ENCODE results near the gene FOXD3. TPM values are rescaled to one million over a fixed set of nuclear protein-coding genes. Genes with fewer than 3 reads are reported as not detected.

The FOXD3 gene
- total and polyA plus RNA-seq, 2 experiments from 2014 or later, result 13.8 to 49.0 TPM

- TF ChIP-seq, protein P1, sequence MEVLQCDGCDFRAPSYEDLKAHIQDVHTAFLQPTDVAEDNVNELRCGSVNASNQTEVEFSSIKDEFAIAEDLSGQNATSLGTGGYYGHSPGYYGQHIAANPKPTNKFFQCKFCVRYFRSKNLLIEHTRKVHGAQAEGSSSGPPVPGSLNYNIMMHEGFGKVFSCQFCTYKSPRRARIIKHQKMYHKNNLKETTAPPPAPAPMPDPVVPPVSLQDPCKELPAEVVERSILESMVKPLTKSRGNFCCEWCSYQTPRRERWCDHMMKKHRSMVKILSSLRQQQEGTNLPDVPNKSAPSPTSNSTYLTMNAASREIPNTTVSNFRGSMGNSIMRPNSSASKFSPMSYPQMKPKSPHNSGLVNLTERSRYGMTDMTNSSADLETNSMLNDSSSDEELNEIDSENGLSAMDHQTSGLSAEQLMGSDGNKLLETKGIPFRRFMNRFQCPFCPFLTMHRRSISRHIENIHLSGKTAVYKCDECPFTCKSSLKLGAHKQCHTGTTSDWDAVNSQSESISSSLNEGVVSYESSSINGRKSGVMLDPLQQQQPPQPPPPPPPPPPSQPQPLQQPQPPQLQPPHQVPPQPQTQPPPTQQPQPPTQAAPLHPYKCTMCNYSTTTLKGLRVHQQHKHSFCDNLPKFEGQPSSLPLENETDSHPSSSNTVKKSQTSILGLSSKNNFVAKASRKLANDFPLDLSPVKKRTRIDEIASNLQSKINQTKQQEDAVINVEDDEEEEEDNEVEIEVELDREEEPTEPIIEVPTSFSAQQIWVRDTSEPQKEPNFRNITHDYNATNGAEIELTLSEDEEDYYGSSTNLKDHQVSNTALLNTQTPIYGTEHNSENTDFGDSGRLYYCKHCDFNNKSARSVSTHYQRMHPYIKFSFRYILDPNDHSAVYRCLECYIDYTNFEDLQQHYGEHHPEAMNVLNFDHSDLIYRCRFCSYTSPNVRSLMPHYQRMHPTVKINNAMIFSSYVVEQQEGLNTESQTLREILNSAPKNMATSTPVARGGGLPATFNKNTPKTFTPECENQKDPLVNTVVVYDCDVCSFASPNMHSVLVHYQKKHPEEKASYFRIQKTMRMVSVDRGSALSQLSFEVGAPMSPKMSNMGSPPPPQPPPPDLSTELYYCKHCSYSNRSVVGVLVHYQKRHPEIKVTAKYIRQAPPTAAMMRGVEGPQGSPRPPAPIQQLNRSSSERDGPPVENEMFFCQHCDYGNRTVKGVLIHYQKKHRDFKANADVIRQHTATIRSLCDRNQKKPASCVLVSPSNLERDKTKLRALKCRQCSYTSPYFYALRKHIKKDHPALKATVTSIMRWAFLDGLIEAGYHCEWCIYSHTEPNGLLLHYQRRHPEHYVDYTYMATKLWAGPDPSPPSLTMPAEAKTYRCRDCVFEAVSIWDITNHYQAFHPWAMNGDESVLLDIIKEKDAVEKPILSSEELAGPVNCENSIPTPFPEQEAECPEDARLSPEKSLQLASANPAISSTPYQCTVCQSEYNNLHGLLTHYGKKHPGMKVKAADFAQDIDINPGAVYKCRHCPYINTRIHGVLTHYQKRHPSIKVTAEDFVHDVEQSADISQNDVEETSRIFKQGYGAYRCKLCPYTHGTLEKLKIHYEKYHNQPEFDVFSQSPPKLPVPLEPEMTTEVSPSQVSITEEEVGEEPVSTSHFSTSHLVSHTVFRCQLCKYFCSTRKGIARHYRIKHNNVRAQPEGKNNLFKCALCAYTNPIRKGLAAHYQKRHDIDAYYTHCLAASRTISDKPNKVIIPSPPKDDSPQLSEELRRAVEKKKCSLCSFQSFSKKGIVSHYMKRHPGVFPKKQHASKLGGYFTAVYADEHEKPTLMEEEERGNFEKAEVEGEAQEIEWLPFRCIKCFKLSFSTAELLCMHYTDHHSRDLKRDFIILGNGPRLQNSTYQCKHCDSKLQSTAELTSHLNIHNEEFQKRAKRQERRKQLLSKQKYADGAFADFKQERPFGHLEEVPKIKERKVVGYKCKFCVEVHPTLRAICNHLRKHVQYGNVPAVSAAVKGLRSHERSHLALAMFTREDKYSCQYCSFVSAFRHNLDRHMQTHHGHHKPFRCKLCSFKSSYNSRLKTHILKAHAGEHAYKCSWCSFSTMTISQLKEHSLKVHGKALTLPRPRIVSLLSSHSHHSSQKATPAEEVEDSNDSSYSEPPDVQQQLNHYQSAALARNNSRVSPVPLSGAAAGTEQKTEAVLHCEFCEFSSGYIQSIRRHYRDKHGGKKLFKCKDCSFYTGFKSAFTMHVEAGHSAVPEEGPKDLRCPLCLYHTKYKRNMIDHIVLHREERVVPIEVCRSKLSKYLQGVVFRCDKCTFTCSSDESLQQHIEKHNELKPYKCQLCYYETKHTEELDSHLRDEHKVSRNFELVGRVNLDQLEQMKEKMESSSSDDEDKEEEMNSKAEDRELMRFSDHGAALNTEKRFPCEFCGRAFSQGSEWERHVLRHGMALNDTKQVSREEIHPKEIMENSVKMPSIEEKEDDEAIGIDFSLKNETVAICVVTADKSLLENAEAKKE (CRISPR knock-in tag; IDR thresholded peaks at IDR 0.05), result no peak
- TF ChIP-seq EZH2 (IDR thresholded peaks at IDR 0.05; ENCODE audit: low read depth, unreplicated experiment) (no peak), ETS1 (IDR thresholded peaks at IDR 0.05) (no peak), ZNF114 (CRISPR knock-in tag; IDR thresholded peaks at IDR 0.05) (no peak)
These were observed 33.2 kb upstream of the FOXD3 start (continued) for GRCh38 chr1:63289135-63289534.

- Mint-ChIP-seq H3K36me3 (ENCODE audit: low read depth) (peaks cover 15% of the 10 kb centered on the region), H3K9me3 (peaks cover 14% of the 10 kb centered on the region), H3K4me1 (peaks cover 29% of the 10 kb centered on the region), H3K27ac (peak overlapping the region; percentile 96), H3K27me3 (ENCODE audit: insufficient read depth, low read depth, poor library complexity) (peaks cover 11% of the 10 kb centered on the region), H3K4me3 (peak overlapping the region; percentile 17)
- DNase-seq (ENCODE audit: low spot score) (peak; percentile 87), ATAC-seq (peak; percentile 88)
- H3K4me3 ChIP-seq, result peak overlapping the region; percentile 9; the same call in 1 of the 2 replicates
- H4K20me1 ChIP-seq (replicated peaks; ENCODE audit: insufficient read depth), result no peaks in the 10 kb centered on the region
- H3K27ac ChIP-seq (ENCODE audit: low read depth), result peak overlapping the region; percentile 97
- no peak overlapping the region for H2AFZ ChIP-seq
- H3K27me3 ChIP-seq (ENCODE audit: insufficient read depth), result no peaks in the 10 kb centered on the region
- H3K9me2 ChIP-seq (ENCODE audit: insufficient read depth), result no peaks in the 10 kb centered on the region
- H3K4me1 ChIP-seq (ENCODE audit: insufficient read depth), result peaks cover 40% of the 10 kb centered on the region
- peaks cover 12% of the 10 kb centered on the region; the same call in 1 of the 2 replicates for H3F3A ChIP-seq (replicated peaks; ENCODE audit: low read depth)
- no peaks in the 10 kb centered on the region for H3K79me2 ChIP-seq (replicated peaks; ENCODE audit: insufficient read depth)
- no peaks in the 10 kb centered on the region for H3K36me3 ChIP-seq (ENCODE audit: insufficient read depth)
- H3K4me2 ChIP-seq, result peak overlapping the region; percentile 69
- TF ChIP-seq, protein P1 (CRISPR knock-in tag; IDR thresholded peaks at IDR 0.05), result peak; percentile 69; the same call in 1 of the 2 replicates
These were observed 27.4 kb upstream of the FOXD3 start for GRCh38 chr1:63294803-63295594.
